Urinary bladder (tissue), 4 donors: ENCODE data around the gene CARS2. TPM values are rescaled to one million over a fixed set of nuclear protein-coding genes. Genes with fewer than 3 reads are reported as not detected.
A peak's percentile ranks its signal among the peaks of the same experiment; 100 is the strongest.

ENCODE experiments used
- DNase-seq: peaks from one replicate; pipeline ENCODE4 v3.0.0-alpha.2; 2015; ENCODE audit errors: extremely low spot score
- H3K27ac ChIP-seq: one replicate; pipeline ENCODE4 v1.5.1; 2013; ENCODE audit warnings: low read depth, mild to moderate bottlenecking, moderate library complexity
- H3K36me3 ChIP-seq: one replicate; pipeline ENCODE4 v1.6.1; 2013; ENCODE audit warnings: mild to moderate bottlenecking, moderate library complexity; ENCODE audit not compliant: insufficient read depth
- H3K4me1 ChIP-seq: one replicate; pipeline ENCODE4 v1.6.1; 2013; ENCODE audit warnings: mild to moderate bottlenecking, moderate library complexity; ENCODE audit not compliant: insufficient read depth
- H3K4me3 ChIP-seq: one replicate; pipeline ENCODE4 v1.5.1; 2013; ENCODE audit warnings: low read depth, low read length
- WGBS: extraction: QIAGEN DNeasy Blood & Tissue Kit; methylation state at CpG from one replicate; pipeline ENCODE4 v1.1.7; 2013; 5-methylcytosine and 5-hydroxymethylcytosine counted together
- polyA plus RNA-seq: library from polyadenylated mRNA; stranded (reverse); fragments of 200-250 nt; gene quantifications from one replicate; pipeline ENCODE4 v1.2.3, GENCODE V29; 2013
- total RNA-seq: library from RNA; depleted of rRNA; stranded (reverse); fragments of >200 nt; gene quantifications from one replicate; pipeline ENCODE4 v1.2.3, GENCODE V29; 2014
- donor health status: healthy with polysubstance abuse.
- donor health status: healthy.

The CARS2 gene
- total and polyA plus RNA-seq, 2 donors, result 51.2 to 53.9 TPM

DNA sequence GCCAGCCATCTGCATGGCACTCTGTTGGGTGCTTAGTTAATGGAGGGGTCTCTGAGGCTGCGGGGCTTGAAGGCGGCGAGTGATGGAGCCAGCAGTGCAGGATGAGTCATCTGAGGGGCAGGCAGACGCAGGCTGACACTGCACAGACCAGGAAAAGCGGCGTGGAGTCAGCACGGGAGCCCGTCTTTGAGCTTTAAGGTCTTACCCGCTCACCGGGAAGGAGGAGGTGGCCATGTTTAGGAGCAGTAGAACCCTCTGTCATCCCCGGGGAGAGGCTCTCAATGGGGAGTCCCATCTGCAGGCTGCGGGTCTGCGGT, 77.5 kb downstream of the CARS2 start:
- H3K27ac ChIP-seq, result no peak overlapping the region
- H3K4me1 ChIP-seq, result peaks cover 5% of the 10 kb centered on the region
- DNase-seq, result no peak
- peaks cover 2% of the 10 kb centered on the region for H3K36me3 ChIP-seq
- H3K4me3 ChIP-seq, result no peak overlapping the region
- 74% methylated on average over 13 of the region's 13 CpGs for WGBS

GRCh38 chr13:110627761-110628476, 78.0 kb downstream of the CARS2 start:
- Histone ChIP-seq H3K4me1 (peaks cover 5% of the 10 kb centered on the region), H3K36me3 (peaks cover 2% of the 10 kb centered on the region), H3K27ac (no peak overlapping the region), H3K4me3 (no peak overlapping the region)
- DNase-seq, result no peak
- WGBS, result 77% methylated on average over 12 of the region's 12 CpGs

GRCh38 chr13:110627351-110627750, 78.6 kb downstream of the CARS2 start:
- H3K36me3 ChIP-seq, result peaks cover 2% of the 10 kb centered on the region
- no peak overlapping the region for H3K4me3 ChIP-seq
- no peak for DNase-seq
- 91% methylated on average over 8 of the region's 8 CpGs for WGBS
- H3K4me1 ChIP-seq, result peaks cover 5% of the 10 kb centered on the region
- H3K27ac ChIP-seq, result no peak overlapping the region

DNA sequence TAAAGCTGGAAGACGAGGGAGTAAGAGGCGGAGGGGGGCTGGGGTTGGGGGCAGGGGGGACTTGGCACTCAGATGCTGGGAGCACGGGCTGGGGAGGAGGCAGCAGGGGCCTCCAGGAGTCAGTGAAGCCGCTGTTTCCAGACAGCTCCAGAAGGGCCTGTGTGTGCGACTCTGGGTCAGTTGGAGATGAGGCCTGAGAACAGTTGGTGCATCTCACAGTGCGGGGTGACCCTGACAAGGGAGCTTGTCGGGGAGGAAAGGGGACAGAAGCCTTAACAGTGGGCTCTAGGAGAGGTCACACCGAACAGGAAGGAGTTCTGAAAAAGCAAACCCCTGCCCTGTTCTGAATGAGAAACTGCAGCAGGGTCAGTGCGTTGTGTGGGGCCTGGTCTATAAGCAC, 79.4 kb downstream of the CARS2 start:
- DNase-seq, result no peak
- H3K4me1 ChIP-seq, result peaks cover 5% of the 10 kb centered on the region
- no peak overlapping the region for H3K4me3 ChIP-seq
- 71% methylated on average over 9 of the region's 9 CpGs for WGBS
- H3K36me3 ChIP-seq, result peaks cover 2% of the 10 kb centered on the region
- H3K27ac ChIP-seq, result no peak overlapping the region

DNA sequence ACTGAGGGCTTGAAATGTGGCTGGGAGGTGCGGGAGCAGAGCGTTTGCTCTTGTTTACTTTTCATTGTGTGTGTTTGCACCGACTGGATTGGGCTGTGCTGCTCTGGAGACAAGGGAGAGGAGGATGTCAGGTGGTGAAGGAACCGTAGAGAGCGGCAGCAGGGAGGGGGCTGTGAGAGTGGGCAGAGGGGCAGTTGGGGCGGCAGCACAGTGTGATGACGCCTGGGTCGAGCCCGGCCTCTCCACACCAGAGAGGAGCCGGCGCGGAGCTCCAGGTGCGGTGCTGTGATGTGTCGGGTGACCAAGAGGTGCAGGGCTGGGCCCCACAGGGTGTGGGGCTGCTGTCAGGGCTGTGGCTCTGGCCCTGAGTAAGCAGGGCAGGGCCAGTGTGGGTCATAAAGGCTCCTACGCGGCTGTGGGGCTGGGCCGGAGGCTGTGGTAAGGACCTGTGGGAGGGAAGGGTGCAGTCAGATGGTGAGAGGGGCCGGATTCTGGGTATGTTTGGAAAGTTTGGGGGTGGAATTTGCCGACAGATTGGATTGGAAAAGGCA, 80.1 kb downstream of the CARS2 start:
- 74% methylated on average over 19 of the region's 19 CpGs for WGBS
- Histone ChIP-seq H3K4me3 (no peak overlapping the region), H3K36me3 (peaks cover 2% of the 10 kb centered on the region), H3K4me1 (peaks cover 5% of the 10 kb centered on the region), H3K27ac (no peak overlapping the region)
- no peak for DNase-seq

DNA sequence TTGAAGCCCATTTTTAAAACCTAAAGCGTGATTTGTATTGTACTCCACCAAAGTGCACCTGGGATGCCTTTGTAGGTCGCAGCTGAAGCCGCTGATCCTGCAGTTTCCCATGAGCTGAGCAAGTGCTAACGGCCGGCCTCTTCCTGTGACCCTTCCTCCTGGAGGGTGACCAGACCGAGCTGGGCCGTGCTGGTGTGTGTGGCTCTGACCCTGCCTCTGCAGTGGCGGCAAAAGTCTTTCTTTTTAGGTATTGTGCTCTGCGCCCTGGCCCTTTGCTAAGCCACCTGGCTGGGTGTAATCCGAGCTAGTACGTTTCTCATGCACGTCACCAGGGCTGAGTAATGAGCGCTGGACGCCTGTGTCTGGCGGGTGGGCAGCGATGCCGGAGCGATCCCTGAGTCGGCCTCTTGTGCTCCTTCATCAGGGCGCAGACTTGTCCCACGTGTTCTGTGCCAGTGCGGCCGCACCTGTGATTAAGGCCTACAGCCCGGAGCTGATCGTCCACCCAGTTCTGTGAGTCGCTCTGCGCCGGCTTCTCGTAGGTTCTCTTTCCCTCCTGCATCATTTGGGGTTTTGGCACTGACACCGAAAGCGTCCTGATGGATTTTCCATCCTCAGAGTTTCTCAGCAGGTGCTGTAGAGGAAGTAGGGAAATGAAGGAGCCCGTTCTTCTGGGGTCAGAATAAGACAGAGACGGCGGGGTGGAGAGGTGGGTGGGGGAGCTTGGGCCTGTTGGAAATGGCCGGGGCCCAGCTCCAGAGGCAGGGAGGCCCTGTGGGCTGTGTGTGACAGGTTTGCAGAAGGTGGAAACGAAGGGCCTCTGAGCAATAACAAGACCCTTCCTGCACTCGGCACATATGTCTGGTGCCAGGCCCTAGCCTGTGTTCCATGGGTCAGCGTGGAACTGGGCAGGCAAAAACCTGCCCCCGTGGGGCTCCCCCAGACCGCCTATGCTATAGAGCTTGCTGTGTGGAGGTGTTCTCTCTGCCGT, 80.9 kb downstream of the CARS2 start:
- H3K4me3 ChIP-seq, result no peak overlapping the region
- peaks cover 2% of the 10 kb centered on the region for H3K36me3 ChIP-seq

DNA sequence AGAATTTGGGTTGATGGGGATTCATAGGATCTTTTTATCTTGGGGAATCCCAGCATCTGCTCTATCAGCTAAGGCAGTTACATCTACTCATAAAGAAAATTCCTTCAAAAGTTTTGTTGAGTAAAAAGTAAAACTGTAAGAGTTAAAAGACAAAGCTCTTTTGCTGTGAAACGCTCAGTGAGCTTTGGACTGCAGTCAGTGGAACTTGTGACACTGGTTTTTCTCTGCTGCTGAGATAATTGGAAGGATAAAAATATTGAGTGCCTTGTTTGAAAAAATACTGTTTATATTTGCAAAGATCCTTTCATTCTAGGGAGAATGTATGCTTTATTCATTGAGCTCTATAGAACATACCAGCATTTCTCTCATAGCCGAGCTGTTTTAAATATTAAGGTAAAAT, 85.3 kb downstream of the CARS2 start:
- H3K27ac ChIP-seq, result no peak overlapping the region
- 47% methylated on average over 2 of the region's 2 CpGs for WGBS
- H3K4me3 ChIP-seq, result no peak overlapping the region
- no peaks in the 10 kb centered on the region for H3K36me3 ChIP-seq
- no peak for DNase-seq
- peaks cover 2% of the 10 kb centered on the region for H3K4me1 ChIP-seq

More for the DNA sequence above, 80.9 kb downstream of the CARS2 start:
- no peak for DNase-seq
- Histone ChIP-seq H3K4me1 (peaks cover 5% of the 10 kb centered on the region), H3K27ac (no peak overlapping the region)
- WGBS, result 85% methylated on average over 41 of the region's 41 CpGs

- no peaks in the 10 kb centered on the region for H3K36me3 ChIP-seq
- WGBS, result 93% methylated on average over 9 of the region's 9 CpGs
- H3K27ac ChIP-seq, result no peak overlapping the region
- H3K4me1 ChIP-seq, result peaks cover 2% of the 10 kb centered on the region
- DNase-seq, result no peak
- H3K4me3 ChIP-seq, result no peak overlapping the region
Observed at GRCh38 chr13:110618780-110619179, 87.1 kb downstream of the CARS2 start.

DNA sequence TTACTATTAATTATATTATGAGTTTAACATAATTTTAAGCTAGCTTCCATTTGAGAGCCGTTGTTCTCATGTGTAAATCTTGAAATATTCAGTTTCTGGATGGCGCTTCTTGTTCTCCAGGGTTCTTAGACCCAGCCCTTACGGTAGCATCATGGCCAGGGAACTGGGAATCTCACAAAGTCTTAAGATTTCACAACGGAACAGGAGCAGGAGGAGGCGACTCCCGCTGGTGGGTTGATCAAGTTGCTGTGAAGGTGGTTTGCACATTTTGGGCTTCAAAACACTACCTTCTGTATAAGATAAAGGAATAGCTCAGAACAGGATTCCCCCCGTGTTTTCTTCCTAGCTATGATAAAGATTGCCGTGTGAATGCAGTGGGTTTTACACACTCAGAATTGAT, 87.7 kb downstream of the CARS2 start:
- Histone ChIP-seq H3K27ac (no peak overlapping the region), H3K4me1 (peaks cover 2% of the 10 kb centered on the region), H3K4me3 (no peak overlapping the region), H3K36me3 (no peaks in the 10 kb centered on the region)
- 88% methylated on average over 8 of the region's 8 CpGs for WGBS
- DNase-seq, result no peak

DNA sequence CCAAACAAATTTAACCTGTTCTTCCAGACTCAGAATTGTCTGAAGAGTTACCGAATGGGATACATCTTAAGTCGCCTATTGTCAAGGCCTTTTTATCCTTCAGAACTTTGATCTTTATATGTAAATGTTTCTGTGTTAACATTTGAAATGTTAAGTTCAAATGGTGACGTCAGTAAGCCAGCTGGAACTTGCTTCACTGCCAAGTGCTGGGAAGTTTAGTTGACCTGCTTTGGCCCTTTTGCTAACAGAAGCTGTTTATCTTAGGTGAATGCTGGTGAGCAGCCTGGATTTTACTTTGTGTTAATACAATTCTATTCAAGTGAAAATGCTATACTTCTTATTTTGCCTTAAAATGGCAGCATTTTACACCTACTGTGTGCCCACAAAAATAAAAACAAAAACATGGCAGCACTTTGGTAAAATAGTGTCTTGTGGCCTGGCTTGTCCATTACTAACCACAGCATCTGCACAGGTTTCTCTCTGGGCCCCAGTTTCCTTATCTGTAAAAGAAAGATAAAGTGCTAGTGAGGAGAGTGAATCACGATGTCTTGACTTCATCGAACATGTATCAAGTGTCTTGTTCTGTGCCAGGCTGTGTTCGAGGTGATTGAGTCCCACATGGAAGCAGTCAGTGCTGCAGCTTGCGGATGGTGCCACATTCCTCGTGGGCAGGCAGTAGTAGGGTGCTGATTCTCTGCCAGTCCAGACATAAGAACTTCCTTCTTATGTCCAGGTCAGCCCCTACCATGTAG, 88.4 kb downstream of the CARS2 start:
- no peak for DNase-seq
- H3K4me1 ChIP-seq, result peaks cover 2% of the 10 kb centered on the region
- no peaks in the 10 kb centered on the region for H3K36me3 ChIP-seq
- WGBS, result 36% methylated on average over 8 of the region's 8 CpGs
- no peak overlapping the region for H3K4me3 ChIP-seq
- H3K27ac ChIP-seq, result no peak overlapping the region

- H3K27ac ChIP-seq, result peak overlapping the region; percentile 91
- peak overlapping the region; percentile 79 for H3K4me3 ChIP-seq
- H3K36me3 ChIP-seq, result no peaks in the 10 kb centered on the region
- 9% methylated on average over 37 of the region's 37 CpGs for WGBS
- peaks cover 2% of the 10 kb centered on the region for H3K4me1 ChIP-seq
- DNase-seq, result no peak
Observed at GRCh38 chr13:110616103-110617101, 89.5 kb downstream of the CARS2 start.

DNA sequence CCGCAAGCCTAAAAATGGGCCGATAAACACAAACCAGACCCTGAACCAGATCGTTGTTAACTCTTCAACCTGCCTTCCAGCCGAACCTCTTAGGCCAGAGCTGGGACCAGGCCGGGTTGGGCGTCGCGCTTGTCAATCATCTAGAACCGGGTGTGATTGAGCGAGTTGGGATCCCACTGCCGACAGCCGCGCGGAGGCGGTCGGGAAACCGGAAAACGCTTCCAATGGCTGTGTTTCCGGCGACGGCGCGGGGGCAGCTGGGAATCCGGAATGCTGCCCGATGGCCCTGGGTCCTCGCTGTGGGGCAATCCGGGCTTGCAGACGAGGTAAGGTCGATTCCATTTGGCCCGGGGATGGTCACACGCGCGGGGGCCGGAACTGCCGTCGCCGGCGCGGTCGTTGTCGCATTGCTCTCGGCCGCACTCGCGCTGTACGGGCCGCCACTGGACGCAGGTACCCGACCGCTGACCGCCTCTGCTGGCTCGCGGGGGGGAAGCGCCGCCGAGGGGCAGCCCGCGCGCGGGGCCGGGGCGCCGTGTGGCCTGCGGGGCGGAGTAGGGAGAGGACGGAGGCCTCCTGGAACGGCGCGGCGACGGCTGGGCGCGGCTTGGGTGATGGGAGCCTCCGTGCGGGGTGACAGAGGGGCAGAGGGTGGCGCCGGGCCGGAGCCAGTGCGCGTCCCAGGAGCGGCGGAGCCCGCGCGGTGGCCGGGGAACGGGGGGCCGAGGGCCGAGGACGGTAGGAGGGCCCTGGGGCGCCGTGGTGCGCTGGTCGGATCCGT, 90.4 kb downstream of the CARS2 start, which contains the start of gene NAXD:
Gene NAXD (plus strand): TSS at position 224 of the 781 bp plus-strand sequence. CDS start 57 bp downstream, at position 281.
- peak; percentile 83 for DNase-seq
- peaks cover 2% of the 10 kb centered on the region for H3K4me1 ChIP-seq
- H3K36me3 ChIP-seq, result no peaks in the 10 kb centered on the region
- peak within 1 kb of the TSS; percentile 79 for H3K4me3 ChIP-seq
- H3K27ac ChIP-seq, result peak within 1 kb of the TSS; percentile 91
- 1% methylated on average over 95 of the region's 95 CpGs for WGBS
